NB4 (cell line): ENCODE measurements around the gene INO80D.
"Not testable (repeated sequence)": the region's sequence is repeated elsewhere in the genome, so short reads cannot be mapped to it uniquely, and the experiment has no call there.

ENCODE experiments used
- DNase-seq: peaks from one replicate; pipeline ENCODE4 v3.0.0; 2010; ENCODE audit warnings: low read depth
- H3K4me3 ChIP-seq: one replicate; pipeline ENCODE4 v1.5.1; 2011; ENCODE audit warnings: mild to moderate bottlenecking, low read depth, low read length, moderate library complexity
- MYC ChIP-seq: IDR thresholded peaks from 2 replicates; pipeline ENCODE4 v1.6.1; 2011; ENCODE audit warnings: low read depth, low read length
- POLR2A ChIP-seq: IDR thresholded peaks from 2 replicates; pipeline ENCODE4 v1.6.1; 2011; ENCODE audit warnings: mild to moderate bottlenecking; ENCODE audit not compliant: insufficient read length; ENCODE audit errors: extremely low read depth
- TF ChIP-seq, protein P1 (sequence below): IDR thresholded peaks from 2 replicates; pipeline ENCODE4 v1.6.1; 2011; ENCODE audit warnings: low read depth, low read length
- TF ChIP-seq, protein P2 (sequence below): IDR thresholded peaks from one replicate; pipeline ENCODE4 v1.5.1; 2012; ENCODE audit warnings: low read depth, low read length

The INO80D gene

DNA sequence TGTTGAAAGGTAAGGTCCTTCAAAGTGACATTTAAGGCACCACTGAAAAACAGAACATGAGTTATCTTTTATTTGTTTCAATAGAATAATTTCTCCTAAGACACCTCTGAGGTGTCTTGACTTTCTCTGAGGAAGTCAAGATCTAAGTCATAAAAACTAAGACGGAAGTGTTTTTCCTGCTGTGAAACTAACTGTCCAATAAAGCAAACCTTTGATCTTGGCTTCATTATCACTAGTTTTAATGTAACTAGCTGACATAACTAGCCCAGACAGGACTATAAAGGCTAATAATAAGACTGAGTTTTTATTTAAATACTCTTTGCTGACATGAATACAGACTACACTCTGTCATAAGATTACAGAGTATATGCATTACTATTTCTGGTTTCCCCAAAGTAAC, 36.6 kb downstream of the INO80D start:
- no peak overlapping the region for H3K4me3 ChIP-seq
- no peak for TF ChIP-seq MYC
- TF ChIP-seq, protein P1, sequence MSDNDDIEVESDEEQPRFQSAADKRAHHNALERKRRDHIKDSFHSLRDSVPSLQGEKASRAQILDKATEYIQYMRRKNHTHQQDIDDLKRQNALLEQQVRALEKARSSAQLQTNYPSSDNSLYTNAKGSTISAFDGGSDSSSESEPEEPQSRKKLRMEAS = no peak
- TF ChIP-seq POLR2A = no peak
- TF ChIP-seq, protein P2, sequence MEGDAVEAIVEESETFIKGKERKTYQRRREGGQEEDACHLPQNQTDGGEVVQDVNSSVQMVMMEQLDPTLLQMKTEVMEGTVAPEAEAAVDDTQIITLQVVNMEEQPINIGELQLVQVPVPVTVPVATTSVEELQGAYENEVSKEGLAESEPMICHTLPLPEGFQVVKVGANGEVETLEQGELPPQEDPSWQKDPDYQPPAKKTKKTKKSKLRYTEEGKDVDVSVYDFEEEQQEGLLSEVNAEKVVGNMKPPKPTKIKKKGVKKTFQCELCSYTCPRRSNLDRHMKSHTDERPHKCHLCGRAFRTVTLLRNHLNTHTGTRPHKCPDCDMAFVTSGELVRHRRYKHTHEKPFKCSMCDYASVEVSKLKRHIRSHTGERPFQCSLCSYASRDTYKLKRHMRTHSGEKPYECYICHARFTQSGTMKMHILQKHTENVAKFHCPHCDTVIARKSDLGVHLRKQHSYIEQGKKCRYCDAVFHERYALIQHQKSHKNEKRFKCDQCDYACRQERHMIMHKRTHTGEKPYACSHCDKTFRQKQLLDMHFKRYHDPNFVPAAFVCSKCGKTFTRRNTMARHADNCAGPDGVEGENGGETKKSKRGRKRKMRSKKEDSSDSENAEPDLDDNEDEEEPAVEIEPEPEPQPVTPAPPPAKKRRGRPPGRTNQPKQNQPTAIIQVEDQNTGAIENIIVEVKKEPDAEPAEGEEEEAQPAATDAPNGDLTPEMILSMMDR = no peak
- DNase-seq = no peak

DNA sequence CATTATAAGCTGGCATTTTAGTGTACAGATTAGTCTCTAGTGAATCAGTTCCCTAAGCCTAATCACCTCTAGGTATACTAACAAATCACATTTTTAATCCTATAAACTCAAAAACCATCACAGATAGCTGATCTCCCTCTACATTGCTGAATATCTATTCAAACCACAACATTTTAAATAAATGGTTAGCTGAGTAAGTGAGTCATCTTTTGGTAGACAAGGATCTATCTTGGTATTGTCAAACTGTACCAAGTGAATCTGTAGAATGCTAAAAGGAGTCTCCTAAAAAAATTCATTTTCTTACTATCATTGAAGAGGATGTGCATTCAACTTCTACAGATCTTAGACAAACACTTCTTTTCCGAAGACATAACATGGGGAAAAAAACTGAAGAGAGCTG, 40.7 kb downstream of the INO80D start:
- TF ChIP-seq, protein P1 = no peak
- TF ChIP-seq, protein P2 = no peak
- TF ChIP-seq MYC (no peak), POLR2A (no peak)
- no peak for DNase-seq

DNA sequence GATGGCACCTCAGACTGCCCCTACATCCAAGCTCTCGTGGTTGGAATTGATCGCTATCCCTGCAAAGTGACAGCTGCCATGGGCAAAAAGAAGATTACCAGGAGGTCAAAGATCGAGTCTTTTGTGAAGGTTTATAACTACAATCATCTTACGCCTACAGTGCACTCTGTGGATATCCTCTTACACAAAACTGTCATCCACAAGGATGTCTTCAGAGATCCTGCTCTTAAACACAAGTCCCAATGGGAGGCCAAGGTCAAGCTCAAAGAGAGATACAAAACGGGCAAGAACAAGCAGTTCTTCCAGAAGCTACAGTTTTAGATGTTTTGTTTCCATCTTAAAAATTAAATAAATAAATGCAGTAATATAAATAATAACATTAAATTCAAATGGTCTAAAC, 45.4 kb downstream of the INO80D start:
- no peak for DNase-seq
- no peak for TF ChIP-seq MYC
- TF ChIP-seq POLR2A = no peak
- TF ChIP-seq, protein P1 = no peak
- TF ChIP-seq, protein P2 = no peak
- H3K4me3 ChIP-seq = no peak overlapping the region

More for the DNA sequence above, 40.7 kb downstream of the INO80D start:
- H3K4me3 ChIP-seq = no peak overlapping the region

DNA sequence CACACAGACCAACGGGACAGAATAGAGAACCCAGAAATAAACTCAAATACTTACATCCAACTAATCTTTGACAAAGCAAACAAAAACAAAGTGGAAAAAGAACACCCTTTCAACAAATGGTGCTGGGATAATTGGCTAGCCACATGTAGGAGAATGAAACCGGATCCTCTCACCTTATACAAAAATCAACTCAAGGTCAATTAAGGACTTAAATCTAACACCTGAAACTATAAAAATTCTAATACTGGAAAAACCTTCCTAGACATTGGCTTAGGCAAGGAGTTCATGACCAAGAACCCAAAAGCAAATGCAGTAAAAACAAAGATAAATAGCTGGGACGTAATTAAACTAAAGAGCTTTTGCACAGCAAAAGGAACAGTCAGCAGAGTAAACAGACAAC, 50.6 kb downstream of the INO80D start:
- not testable (repeated sequence) for H3K4me3 ChIP-seq, DNase-seq

DNA sequence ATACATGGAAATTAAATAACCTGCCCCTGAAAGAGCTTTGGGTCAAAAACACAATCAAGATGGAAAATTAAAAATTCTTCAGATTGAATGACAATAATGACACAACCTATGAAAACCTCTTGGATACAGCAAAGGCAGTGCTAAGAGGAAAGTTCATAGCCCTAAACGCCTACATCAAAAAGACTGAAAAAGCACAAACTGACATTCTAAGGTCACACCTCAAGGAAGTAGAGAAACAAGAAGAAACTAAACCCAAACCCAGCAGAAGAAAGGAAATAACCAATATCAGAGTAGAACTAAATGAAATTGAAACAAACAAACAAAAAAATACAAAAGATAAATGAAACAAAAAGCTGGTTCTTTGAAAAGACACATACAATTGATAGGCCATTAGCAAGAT, 52.5 kb downstream of the INO80D start:
- not testable (repeated sequence) for H3K4me3 ChIP-seq, DNase-seq

DNA sequence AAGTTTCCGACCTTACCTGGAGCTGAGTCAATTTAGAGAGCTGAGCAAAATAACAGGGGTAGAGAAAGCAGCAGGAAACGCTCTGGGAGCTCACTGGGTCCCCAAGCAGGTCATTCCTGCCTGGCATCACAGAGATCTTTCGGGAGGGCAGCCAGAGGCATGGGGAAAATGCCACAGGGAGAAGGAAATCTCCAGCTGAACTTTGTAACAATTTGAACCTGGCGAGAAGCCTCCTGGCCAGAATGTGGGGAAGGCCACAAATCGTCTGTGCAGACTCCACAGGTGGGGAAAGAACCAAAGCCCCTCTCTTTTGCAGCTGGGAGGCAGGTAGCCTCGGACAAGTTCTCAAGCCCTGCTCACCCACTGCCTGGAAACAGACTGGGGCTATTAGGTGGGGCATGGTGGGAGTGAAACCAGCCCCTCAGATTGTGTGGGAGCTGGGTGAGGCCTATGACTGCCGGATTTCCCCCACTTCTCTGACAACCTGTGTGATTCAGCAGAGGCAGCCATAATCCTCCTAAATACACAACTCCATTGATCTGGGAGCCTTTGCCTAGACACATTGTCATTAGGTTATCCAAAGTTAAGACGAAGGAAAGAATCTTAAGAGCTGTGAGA, 53.9 kb downstream of the INO80D start:
- DNase-seq = no peak
- TF ChIP-seq, protein P1 = no peak
- no peak for TF ChIP-seq MYC
- TF ChIP-seq POLR2A = no peak
- TF ChIP-seq, protein P2 = no peak
- no peak overlapping the region for H3K4me3 ChIP-seq

DNA sequence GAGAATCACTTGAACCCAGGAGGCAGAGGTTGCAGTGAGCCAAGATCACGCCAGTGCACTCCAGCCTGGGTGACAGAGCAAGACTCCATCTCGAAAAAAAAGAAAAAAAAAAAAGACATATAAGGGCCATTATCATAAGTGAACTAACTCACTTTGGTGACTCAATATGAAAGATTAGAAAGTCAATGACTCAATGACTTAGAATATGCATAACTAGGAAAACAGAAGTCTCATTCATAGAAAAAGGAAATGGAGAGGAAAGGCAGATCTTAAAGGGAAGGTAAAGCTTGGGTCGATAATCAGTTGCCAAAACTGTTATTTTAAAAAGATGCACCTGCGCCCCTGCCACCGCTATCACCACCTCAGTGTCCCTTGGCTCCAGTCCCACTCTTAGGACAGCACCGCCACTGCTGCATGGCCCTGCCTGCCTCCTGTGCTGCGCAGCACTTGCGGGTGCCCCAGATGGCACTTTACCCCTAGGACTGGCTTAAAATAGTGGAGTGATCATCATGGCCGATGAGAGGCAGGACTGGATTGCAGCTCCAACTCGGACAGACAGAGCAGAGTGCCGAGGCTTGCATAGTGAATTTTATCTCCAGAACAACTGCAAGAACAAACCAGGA, 54.7 kb downstream of the INO80D start:
- TF ChIP-seq, protein P2 = no peak
- TF ChIP-seq MYC (no peak), POLR2A (no peak)
- TF ChIP-seq, protein P1 = no peak
- no peak for DNase-seq
- no peak overlapping the region for H3K4me3 ChIP-seq
